Upper lobe of right lung (tissue), 1 donor: ENCODE measurements around the gene ESRRA. TPM values are rescaled to one million over a fixed set of nuclear protein-coding genes. Genes with fewer than 3 reads are reported as not detected.

ENCODE experiments used
- ATAC-seq: fragments of 200-7000 bp; cut with Tn5 transposase; one replicate; pipeline ENCODE4 v1.9.1; 2020; ENCODE audit warnings: mild to moderate bottlenecking, moderate library complexity
- DNase-seq: peaks from one replicate; pipeline ENCODE4 v3.0.0-alpha.2; 2020
- H3K27ac ChIP-seq: fragments of 200-600 bp; one replicate; pipeline ENCODE4 v1.8.0; 2022
- H3K27me3 ChIP-seq: fragments of 200-600 bp; one replicate; pipeline ENCODE4 v1.8.0; 2022; ENCODE audit warnings: mild to moderate bottlenecking
- H3K36me3 ChIP-seq: fragments of 200-600 bp; one replicate; pipeline ENCODE4 v1.8.0; 2022
- H3K4me1 ChIP-seq: fragments of 200-600 bp; one replicate; pipeline ENCODE4 v1.8.0; 2022
- H3K4me3 ChIP-seq: fragments of 200-600 bp; one replicate; pipeline ENCODE4 v1.8.0; 2022; ENCODE audit warnings: mild to moderate bottlenecking
- H3K9me3 ChIP-seq: fragments of 200-600 bp; one replicate; pipeline ENCODE4 v1.8.0; 2022
- intact Hi-C: fragments of 100-400 bp; cut with DNase I; formaldehyde crosslinking; loops from one replicate; pipeline ENCODE4 v1.11.0; 2022
- total RNA-seq: library from RNA; stranded (reverse); fragmentation: NEBNext Ultra II Directional; extraction: Animal tissue kit (Norgen Biotek cat#: 25700); gene quantifications from one replicate; pipeline ENCODE4 v1.2.1, GENCODE V29; 2021
- TF ChIP-seq, protein P1 (sequence below): fragments of 200-600 bp; IDR thresholded peaks from one replicate; pipeline ENCODE4 v1.8.0; 2022; ENCODE audit warnings: antibody characterized with exemption
- donor health status: DM: no; HTN: yes; CAD: no; lungs with severe emphysema.

Gene ESRRA
- total RNA-seq, 1 donor from 2014 or later, result 51.9 TPM

DNA sequence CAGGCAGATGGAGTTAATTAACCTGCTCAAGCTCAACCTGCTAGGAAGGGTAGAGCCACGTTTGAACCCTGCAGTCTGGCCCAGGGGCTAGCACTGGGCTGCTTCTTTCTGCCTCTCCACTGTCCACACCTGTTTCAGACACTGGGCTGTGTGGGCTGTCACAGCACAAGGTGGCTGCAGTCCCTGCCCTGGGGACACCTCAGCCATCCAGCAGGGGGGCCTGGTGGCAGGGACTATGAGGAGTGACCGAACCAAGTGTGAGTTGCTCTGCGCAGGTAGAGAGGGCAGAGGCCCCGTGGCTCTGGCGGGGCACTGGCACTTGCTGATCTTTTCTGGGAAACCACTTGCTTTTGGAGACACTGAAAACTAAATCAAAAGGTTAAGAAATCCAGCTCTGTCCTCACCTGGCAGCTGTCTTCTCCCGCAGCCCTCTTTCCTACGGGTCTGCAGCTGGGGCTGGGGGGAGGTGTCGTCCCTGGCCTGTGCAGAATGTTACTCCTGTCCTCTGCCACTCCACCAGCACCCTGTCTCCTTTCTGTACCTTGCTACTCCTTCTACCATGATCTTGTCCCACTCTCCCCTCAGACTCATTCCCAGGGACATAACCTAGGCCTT, 26.6 kb upstream of the ESRRA start:
- no peak for DNase-seq
- Histone ChIP-seq H3K27me3 (no peaks in the 10 kb centered on the region), H3K36me3 (peaks cover 38% of the 10 kb centered on the region), H3K4me3 (no peak overlapping the region), H3K27ac (no peak overlapping the region), H3K9me3 (no peaks in the 10 kb centered on the region), H3K4me1 (peaks cover 16% of the 10 kb centered on the region)
- TF ChIP-seq, protein P1, sequence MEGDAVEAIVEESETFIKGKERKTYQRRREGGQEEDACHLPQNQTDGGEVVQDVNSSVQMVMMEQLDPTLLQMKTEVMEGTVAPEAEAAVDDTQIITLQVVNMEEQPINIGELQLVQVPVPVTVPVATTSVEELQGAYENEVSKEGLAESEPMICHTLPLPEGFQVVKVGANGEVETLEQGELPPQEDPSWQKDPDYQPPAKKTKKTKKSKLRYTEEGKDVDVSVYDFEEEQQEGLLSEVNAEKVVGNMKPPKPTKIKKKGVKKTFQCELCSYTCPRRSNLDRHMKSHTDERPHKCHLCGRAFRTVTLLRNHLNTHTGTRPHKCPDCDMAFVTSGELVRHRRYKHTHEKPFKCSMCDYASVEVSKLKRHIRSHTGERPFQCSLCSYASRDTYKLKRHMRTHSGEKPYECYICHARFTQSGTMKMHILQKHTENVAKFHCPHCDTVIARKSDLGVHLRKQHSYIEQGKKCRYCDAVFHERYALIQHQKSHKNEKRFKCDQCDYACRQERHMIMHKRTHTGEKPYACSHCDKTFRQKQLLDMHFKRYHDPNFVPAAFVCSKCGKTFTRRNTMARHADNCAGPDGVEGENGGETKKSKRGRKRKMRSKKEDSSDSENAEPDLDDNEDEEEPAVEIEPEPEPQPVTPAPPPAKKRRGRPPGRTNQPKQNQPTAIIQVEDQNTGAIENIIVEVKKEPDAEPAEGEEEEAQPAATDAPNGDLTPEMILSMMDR, result no peak
- intact Hi-C loops, result no loop called here
- no peak for ATAC-seq

DNA sequence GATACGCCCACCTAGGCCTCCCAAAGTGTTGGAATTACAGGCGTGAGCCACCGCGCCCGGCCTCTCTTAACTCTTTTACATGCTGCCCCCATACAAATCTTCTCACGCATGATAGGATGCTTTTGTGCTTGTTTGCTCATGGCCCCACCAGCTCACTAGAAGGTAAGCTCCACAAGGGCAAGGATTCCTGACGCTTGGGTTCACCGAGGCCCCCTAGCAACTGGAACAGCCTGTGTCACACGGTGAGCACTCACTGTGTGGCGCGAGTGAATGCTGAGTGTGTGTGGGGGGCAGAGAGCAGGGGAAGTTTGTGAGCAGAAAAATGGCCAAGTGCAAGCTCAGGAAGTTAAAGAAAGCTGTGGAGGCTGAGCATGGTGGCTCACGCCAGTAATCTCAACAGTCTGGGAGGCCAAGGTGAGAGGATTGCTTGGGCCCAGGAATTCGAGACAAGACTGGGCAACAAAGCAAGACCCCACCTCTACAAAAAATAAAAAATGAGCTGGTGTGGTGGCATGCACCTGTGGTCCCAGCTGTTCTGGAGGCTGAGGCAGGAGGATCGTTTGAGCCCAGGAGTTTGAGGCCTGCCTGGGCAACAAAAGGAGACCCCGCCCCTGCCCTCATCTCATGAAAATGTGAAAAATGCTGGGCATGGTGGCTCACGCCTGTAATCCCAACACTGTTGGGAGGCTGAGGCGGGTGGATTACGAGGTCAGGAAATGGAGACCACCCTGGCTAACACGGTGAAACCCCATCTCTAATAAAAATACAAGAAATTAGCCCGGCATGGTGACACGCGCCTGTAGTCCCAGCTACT, 23.2 kb upstream of the ESRRA start:
- Histone ChIP-seq H3K9me3 (no peaks in the 10 kb centered on the region), H3K4me1 (peaks cover 27% of the 10 kb centered on the region), H3K36me3 (peaks cover 29% of the 10 kb centered on the region), H3K27me3 (no peaks in the 10 kb centered on the region), H3K4me3 (no peak overlapping the region), H3K27ac (no peak overlapping the region)
- intact Hi-C loops, result no loop called here
- no peak for DNase-seq
- no peak for ATAC-seq
- TF ChIP-seq, protein P1, result no peak

DNA sequence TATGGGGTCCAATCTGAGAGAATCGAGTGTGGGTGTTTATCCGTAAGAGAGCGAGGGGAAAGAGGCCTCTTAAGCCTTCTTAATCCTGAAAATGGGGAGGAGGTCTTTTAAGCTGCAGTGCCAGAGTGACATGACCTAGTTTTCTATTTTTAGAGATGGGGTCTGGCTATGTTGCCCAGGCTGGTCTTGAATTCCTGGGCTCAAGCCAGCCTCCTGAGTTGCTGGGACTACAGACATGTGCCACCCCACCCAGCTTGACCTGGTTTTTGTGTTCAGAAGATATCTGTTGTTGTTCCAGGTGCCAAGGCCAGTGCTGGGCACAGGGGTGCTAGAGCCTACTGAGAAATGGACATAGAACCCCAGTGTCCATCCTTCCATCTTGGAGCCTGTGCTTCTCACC, 22.2 kb upstream of the ESRRA start:
- peaks cover 19% of the 10 kb centered on the region for H3K36me3 ChIP-seq
- H3K27ac ChIP-seq, result no peak overlapping the region
- TF ChIP-seq, protein P1, result no peak
- H3K4me1 ChIP-seq, result peaks cover 27% of the 10 kb centered on the region
- intact Hi-C loops, result no loop called here
- no peaks in the 10 kb centered on the region for H3K27me3 ChIP-seq
- ATAC-seq (no peak), DNase-seq (no peak)
- no peaks in the 10 kb centered on the region for H3K9me3 ChIP-seq
- H3K4me3 ChIP-seq, result peak overlapping the region; percentile 96

DNA sequence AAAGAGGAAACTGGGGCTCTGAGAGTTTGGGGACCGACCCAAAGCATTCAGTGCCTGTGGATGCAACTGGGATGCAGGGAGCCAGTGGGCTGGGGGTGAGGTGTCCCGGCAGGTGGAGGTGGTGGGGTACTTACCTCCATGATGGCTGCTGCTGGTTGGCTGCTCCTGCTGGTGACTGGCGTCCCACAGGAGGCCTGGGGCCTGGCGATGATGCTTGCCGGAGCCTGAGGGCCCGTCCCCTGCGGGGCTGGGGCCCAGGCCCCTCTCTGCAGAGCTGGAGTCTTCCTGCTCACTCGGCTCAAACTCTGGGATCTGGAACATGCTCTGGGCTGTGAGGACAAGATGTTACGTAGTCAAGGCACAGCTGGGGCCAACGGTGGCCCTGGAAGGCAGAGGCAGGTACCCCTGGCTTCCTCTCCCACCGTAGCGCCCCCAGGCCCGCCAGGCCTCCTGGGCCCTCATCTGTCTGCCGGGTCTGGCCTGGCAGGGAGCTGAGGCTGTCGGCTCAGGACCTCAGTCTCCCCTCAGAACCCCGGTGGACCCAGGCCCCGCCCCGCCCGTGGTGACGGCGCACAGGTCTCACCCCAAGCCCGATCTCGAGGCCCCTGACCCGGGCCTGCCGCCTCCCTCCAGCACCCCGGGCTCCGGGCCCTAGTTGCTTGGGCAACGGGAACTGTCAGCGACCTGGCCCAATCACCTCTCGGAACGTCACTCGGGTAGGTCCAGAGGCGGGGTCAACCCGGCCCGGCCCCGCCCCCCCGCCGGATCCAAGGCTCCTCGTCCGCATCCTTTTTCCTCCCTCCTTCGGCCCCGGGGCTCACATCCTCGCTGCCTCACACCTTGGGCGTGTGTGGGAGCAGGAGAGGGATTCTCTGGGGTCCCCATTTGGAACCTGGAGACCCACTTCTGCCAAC, 21.0 kb upstream of the ESRRA start, which contains the start of gene BAD:
Gene BAD, minus strand, starts transcription at position 618 of the 914 bp plus-strand sequence. Its CDS starts 297 bp downstream, at position 321.
- TF ChIP-seq, protein P1, result no peak
- H3K36me3 ChIP-seq, result peaks cover 10% of the 10 kb centered on the region
- peak; percentile 94 for ATAC-seq
- peaks cover 27% of the 10 kb centered on the region for H3K4me1 ChIP-seq
- intact Hi-C loops, result no loop called here
- no peaks in the 10 kb centered on the region for H3K9me3 ChIP-seq
- H3K27me3 ChIP-seq, result no peaks in the 10 kb centered on the region
- DNase-seq, result peak; percentile 97
- H3K27ac ChIP-seq, result peak within 1 kb of the TSS; percentile 95
- H3K4me3 ChIP-seq, result peak within 1 kb of the TSS; percentile 96
